PFSK-1 (cell line): ENCODE data around the gene PHKA2.

Experiments used
- POLR2AphosphoS5 ChIP-seq: IDR thresholded peaks from 2 replicates; pipeline ENCODE4 v1.6.1; 2012; ENCODE audit warnings: low read depth, mild to moderate bottlenecking, control low read depth, low read length, moderate library complexity
- SIN3A ChIP-seq: IDR thresholded peaks from 2 replicates; pipeline ENCODE4 v1.6.1; 2012; ENCODE audit warnings: mild to moderate bottlenecking, low read length, moderate library complexity, borderline replicate concordance; ENCODE audit not compliant: insufficient read depth
- TAF1 ChIP-seq: IDR thresholded peaks from 2 replicates; pipeline ENCODE4 v1.6.1; 2012; ENCODE audit warnings: low read length, control low read depth, borderline replicate concordance; ENCODE audit not compliant: insufficient read depth

DNA sequence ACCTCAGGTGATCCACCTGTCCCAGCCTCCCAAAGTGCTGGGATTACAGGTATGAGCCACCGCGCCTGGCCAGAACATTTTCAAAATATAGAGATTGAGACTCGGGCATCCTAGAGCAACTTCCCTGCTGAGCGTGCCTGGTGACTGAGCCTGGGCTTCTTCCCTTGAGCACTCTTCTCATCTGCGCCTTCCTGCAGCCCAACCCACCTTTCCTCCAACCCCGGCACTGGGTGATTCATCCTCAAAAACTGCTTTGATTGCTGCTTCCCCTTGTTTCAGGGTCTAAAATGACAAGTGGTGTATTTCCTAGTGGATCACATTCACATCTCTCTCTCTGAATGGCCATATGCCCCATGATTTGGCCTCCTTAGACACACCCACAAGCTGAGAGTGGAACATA is 37.8 kb downstream of the PHKA2 start:
- TF ChIP-seq POLR2AphosphoS5 (no peak), TAF1 (no peak), SIN3A (no peak)
